Right renal cortex interstitium (tissue), 3 donors: ENCODE measurements around the gene IL18RAP. TPM values are rescaled to one million over a fixed set of nuclear protein-coding genes. Genes with fewer than 3 reads are reported as not detected.

ENCODE experiments used
- DNase-seq, 3 donors: peaks; one replicate each; pipeline ENCODE4 v3.0.0-alpha.2; 2013; ENCODE audit warnings: low read depth in 3 of 3, low spot score in 2 of 3
- polyA plus RNA-seq, 3 donors: library from polyadenylated mRNA; unstranded; fragments of 120-200 nt; gene quantifications; one replicate each; pipeline ENCODE4 v1.2.1, GENCODE V29; 2013; ENCODE audit not compliant: insufficient read length in 3 of 3

IL18RAP gene
- polyA plus RNA-seq, 3 donors = 0.22 to 0.44 (median 0.29) TPM

DNA sequence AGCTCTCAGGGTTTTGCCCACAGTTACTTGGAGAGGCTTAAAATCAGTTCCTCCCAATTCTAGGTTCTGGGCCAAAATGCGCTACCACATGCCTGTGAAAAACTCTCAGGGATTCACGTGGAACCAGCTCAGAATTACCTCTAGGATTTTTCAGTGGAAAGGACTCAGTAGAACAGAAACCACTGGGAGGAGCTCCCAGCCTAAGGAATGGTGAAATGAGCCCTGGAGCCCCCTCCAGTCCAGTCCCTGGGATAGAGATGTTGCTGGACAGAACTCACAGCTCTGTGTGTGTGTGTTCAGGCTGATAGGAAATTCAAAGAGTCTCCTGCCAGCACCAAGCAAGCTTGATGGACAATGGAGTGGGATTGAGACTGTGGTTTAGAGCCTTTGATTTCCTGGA, 29.0 kb downstream of the IL18RAP start:
- DNase-seq = no peak

DNA sequence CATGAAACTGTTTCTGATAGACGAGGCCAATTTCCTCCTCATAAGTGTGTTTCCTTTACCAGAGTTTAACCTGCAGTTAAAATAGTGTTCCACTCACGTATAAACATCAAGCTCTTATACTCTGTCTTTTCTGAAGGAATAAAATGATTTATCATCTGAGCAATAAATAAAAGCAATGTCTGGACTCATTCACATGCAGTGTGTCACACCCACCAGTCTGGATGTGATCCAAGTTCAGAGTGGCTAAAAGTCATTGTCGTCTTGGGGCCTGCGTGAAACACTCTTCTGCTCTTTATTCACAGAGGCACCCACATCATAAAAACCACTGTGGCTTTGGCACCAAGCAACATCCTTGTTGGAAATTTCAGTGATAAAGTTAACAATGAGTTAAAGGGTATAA, 30.5 kb downstream of the IL18RAP start:
- DNase-seq = no peak

DNA sequence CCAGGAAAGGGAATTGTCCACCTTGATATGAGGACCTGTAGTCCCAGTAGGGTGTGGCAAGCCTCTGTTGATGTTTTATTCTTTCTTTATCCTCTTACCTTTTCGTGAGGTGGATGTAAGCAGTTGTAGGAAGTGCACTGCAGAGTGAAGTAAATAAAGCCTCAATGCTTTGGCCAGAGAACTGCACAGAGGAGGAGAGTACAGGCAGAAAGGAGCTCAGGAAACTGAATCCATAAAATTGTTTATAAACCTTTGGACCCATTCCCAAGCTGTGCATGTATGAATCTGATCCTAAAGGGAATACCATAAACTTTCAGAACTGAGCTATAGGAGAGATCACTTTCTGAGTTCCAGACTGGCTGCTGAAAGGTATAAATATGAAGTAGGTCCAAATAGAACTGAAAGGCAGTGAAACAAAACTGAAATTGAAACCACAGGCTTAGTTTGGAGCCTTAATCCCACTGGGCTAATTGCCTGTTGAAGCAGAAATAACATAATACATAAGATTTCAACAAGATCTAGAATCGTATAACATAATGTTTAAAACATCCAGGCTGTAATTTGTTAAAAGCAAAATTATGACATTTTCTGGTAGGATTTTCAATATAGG, 32.2 kb downstream of the IL18RAP start:
- no peak for DNase-seq

DNA sequence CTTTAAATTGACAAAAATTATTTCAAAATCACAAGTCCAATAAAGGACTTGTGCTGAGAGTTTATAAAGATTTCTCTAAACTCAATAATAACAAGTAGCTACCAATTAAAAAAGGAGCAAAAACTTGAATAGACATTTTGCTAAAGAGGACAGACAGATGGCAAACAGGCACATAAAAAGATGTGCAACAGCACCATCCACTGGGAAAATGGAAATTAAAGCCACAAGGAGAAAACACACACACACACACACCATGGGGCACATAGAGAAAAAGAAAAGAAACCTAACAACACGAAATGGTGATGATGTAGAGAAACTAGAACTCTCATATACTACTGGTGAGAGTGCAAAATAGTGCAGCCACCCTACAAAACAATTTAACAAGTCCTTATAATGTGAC, 37.5 kb downstream of the IL18RAP start:
- no peak for DNase-seq

DNA sequence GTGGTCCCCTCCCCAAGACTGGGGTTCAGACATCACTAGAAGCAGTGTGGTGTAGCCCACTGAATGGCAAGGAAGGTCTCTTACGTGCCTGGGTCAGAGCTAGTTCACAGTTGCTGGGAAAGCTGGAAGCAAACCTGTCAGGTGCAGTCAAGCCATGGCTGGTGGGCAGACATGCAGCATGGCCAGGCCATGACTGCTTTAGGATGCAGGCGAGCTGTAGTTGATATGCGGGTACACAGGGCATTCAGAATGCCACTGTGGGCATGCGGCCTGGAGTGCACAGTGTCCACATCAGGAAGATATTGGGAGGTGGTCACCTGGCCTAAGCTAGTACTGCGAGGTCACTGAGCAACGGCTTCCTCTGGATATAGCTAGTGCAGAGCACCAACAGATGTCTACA, 38.2 kb downstream of the IL18RAP start:
- DNase-seq = no peak

DNA sequence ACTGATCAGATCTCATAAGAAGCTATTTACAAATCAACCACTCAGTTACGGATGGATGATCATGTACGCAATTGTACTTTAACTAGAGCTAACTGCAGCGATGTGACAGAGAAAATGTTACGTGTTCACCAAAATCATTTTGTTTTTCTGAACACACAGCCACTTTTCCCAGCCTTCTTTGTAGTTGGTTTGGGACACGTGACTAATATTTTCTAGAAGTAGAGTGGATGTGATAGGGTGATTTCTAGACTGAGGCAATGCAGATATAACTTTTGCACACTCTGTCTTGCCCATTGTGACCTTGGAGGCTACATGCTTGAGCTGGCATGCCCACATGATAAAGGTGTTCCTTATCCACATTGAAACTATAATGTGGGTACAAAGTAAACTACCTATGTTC, 40.2 kb downstream of the IL18RAP start:
- no peak for DNase-seq

DNA sequence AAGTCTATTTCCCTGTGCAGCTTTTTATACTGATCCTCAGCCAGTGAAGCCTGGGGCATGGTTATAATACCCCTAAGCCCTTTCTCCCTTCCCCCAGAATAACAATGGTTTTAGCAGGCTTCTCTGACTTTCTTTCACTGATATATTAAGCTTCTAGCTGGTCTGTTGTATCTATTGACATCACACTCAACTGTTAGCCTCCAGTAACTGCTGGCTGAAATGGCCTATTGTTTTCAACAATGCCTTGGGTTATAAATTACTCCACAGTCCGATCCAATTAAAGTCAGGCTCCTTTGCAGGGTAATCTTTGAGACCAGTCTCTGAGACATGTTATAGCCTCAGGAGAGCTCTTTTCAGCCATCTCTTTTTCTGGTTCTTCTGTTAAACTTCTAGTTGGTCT, 47.2 kb downstream of the IL18RAP start:
- no peak for DNase-seq

DNA sequence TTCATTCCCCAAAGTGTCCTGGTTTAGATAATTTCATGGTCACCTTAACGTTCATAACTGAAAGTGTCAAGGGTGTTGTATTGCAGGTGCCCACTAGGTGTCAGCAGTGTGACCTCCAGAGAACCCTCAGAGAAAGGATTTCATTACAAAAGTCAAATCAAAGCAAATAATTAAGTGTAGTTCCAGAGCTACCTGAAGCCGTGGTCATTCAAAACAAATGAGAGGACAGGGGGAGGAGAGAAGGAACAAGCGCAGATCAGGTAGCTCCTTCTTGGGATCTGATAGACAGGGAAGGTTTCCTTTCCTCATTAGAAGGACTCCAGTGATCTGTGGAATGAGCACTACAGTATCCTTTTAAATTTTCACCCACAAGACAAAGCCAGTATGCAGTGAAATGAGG, 50.1 kb downstream of the IL18RAP start, which contains the start of gene SLC9A4:
TSS of gene SLC9A4 (plus strand) at position 207 of the 400 bp plus-strand sequence. CDS start 534 bp downstream, outside the sequence.
- DNase-seq = peak in 2 of 3 donors; percentile 26 to 38

DNA sequence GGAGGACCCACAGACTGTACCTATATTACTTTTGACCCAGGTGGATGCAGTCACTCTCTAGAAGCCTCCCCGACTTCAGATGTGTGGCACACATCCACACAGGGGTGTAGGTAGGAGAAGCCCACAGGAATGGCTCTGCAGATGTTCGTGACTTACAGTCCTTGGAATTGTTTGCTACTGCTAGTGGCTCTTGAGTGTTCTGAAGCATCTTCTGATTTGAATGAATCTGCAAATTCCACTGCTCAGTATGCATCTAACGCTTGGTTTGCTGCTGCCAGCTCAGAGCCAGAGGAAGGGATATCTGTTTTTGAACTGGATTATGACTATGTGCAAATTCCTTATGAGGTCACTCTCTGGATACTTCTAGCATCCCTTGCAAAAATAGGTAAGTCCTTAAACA, 50.7 kb downstream of the IL18RAP start:
- DNase-seq = no peak

DNA sequence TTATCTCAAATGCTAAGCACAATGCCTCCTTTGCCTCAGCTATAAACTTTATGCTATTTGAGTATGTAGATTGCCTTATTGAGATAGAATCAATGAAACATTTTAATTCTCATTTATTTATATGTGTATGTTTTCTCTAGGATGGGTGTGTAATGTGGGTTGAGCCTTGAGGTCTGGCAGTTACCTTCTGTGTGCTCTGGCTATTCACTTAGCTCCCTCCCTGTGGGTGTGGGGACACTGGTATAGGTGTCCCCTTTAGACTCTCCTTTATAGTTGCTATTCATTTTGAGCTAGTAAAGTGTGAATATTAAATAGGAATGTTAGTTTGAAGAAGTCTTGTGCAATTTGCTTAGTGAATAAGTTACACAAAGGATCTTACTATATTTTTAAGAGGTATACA, 51.8 kb downstream of the IL18RAP start:
- no peak for DNase-seq

DNA sequence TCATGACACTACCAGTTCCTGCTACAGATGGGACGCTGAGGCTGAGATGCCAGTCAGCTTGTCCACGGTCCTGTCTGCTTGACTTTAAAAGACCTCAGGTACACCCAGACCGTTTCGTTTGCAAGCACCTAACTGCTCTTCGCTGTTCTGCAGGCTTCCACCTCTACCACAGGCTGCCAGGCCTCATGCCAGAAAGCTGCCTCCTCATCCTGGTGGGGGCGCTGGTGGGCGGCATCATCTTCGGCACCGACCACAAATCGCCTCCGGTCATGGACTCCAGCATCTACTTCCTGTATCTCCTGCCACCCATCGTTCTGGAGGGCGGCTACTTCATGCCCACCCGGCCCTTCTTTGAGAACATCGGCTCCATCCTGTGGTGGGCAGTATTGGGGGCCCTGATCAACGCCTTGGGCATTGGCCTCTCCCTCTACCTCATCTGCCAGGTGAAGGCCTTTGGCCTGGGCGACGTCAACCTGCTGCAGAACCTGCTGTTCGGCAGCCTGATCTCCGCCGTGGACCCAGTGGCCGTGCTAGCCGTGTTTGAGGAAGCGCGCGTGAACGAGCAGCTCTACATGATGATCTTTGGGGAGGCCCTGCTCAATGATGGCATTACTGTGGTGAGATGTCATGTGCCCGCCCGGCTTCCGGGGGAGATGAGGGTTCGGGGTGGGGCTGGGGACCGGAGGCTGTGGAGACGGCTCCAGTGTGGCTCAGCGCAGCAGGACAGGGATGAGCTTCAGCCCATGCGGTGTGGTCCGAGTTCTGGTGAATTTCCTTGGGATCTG, 55.9 kb downstream of the IL18RAP start:
- DNase-seq = no peak

DNA sequence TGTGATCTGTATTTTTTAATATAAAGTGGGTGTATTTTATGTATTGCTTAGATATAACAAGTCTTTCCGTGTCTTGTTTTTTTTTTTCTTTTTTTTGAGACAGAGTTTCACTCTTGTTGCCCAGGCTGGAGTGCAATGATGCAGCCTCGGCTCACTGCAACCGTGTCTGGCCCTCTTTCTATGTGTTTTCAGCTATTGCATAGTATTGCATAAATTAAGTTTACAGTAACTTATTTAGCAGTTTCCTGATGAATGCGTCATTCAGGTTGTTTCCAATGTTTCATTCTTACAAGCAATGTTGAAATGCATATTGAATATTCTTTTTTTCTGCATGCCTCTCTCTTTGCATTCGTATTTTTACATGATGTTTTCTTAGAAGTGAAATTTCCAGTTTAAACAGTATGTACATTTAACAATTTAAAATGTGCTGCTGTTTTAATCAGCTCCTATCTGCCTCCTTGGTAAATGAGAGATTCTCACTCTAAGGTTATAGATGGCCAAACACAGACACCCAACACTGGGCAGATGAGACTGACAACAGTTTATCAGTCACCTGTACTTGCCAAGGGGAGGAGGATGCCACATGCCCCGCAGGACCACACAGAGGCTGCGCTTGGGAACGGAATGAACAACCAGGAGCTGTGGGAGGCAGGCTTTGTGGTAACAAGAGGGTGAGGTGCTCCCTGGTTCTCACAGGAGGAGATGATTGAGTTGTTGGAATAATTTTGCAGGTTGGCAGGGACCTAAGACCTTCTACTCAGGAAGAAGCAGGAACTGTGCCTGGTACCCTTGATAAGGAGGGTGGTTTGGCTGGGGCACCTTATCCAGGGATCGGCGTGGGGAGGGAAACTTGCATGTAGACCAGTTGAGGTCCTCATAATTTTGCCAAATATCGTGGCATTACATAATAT, 57.6 kb downstream of the IL18RAP start:
- no peak for DNase-seq

DNA sequence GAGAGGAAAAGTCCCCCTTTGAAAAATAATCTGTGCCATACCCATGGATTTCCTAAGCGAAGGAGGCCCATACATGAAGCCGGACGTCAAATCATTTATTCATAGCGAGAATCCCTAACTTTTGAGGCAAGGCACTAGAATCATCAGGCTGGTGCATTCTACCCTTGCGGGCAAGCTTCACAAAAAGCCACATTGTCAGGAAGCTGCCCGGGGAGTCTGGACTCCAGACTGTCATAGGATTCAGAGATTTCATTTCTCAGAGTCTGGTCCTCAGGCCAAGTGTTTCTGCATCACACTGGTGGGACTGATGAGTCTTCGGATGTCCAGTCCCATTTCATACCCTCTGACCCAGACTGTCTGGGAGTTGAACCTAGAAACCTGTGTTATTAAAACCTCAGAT, 59.0 kb downstream of the IL18RAP start:
- no peak for DNase-seq

DNA sequence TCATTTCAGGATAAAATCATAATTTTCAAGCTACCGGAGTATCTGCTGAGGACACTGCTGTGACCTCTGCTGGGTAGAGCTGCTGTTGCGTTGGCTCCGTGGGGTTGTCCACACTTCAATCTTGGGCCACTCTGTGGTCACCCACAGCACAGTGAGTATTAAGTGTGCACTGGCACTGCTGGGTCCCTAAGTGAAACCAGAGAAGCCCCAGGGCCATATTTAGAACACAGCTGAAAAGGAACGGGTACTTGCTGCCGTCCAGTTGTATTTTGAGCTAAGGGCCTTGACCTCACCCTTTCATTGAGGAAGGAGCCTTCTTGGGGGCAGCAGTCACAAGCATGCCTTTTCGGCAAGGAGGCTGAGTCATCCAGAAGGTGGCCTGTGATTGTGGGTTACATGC, 60.1 kb downstream of the IL18RAP start:
- DNase-seq = no peak

DNA sequence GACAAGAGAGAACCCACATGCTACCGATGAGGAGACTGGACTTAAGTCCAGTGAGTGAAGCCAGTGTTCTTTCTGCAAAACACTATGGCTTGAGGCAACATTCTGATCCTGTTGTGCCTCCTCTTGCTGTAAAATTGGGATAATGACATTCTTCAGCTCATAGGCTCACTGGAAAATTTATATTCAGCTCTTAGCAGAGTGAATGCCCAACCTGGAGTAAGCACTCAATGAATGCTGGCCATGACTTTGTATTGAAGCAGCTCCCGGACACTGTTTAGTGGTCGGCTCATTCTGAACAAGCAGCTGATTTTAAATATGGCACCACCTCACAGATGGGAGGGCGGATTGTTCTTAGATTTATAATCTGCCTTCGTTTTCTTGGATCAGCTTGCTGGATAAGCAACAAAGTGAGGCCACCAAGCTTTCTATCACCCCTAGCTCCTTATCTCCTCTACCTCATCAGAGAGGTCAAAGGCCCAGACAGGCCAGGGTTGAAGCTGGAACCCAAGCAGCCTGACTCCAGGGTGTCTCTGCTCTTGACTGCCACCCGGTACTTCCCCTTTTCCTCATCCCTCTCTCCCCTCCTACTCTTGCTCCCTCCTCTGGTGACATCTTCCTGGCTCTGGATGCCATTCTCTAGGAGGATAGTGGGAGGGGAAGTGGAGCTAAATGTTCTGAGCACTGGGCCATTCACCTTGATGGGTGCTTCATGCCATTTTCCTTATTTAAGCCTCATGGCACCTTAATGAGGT, 61.5 kb downstream of the IL18RAP start:
- DNase-seq = no peak

DNA sequence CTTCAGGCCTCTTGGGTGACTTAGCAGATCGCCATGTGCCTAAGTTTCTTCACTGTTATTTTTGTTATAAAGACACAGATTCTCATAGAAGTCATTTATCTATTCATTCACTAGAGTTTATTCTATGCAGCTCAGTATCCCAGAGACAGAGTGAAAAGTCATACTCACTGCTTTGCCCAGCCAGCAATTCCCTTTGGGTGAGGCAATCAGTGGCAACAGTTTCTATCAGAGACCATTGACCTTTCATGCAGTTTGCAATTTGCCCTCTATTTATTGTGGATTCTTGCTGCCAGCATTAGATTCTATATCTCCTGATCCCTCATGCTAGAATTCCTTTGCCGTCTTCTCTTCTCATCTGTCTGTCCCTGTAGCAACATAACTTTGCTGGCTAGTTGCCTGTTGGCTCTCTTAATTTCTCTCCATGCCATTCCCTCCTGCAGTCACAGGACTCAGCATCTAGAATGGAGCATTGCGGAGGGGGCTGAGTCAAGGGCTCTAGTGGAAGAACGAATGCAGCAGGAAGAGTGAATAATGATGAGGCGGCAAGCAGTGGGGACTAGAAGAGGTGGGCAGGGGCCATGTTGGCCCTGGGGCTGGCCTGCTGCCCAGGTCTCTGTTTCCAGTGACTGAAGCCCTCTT, 62.3 kb downstream of the IL18RAP start:
- no peak for DNase-seq

DNA sequence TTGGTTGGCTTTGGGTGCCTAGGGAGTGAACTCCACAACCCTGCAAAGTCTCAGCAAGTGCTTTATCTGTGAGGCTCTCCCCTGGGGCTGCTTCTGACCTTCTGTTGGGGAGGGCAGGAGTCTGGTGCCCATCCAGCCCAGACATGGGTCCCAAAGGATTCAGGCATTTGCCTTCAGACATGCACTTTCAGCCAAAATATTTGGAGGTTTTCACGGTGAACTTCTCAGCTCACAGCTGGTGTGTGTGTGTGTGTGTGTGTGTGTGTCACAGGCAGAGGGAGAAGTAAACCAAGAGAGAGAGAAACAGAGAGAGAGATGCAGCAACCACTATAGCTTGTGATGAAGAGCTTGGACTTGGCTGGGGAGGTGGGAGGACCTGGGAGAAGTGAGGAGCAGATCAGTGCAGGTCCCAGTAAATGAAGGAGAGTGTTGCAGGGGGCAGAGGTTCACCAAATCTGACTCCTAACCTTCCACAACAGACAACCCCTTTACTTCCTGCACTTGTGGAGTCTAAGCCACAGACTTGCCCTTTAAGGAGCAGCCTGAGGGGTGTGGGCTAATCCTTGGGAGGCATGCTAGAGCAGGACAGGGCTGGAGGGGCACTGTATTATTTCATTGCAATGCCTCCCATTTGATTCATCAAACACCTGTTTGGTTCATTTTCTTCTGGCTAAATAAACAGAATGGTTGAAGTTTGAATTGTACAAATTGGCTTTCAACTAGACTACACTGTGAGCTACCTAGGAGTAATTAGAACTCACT, 64.2 kb downstream of the IL18RAP start:
- DNase-seq = no peak

DNA sequence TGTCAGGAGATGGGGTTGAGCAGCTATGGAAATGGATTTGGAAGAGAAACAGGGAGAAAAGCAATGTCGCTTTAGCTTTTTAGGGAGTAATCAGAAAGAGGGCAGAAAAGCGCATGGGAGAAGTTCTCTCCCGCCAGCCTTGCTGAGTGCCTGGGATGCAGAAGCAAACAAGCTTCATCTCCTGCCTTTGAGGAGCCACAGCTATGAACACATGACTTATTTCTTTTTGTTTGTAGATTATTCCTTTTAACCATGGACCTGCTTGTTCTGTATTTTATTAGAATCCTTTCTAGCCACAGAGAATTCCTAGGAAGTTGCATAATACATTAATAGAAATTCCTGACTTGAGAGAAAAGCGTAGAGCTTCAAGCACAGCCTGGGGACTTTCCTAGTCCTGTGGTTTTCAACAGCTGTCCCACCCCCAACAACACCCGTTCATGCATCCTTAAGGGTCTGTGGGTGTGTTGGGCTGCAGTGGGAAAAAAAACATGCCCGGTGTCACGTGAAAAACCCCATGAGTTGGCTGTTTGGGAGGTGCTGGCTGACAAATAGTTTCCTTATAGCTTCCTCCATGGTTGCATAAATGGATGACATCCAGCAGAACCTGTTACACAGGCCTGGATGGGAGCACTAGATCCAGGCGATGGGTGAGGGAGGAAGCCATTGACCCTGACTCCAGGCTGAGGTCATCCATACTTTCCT, 65.0 kb downstream of the IL18RAP start:
- DNase-seq = no peak

DNA sequence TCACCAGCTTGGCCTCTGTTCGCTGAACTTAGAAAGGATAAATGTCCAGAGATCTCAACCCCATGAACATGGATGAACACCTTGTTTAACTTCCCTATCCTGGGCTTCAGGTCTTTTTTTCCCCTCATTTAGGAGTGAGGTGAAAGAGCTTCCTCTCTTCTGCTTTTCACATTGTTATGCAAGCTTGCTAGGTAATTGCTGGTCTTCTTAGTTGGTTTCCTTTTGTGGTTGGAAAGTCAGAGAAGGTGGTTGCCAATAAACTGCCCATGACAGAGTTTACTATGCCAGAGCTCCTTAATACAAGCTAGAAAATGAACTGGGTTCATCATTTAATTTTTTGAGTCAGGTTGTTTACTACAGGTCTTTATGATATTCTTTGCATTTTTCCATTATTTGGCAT, 66.7 kb downstream of the IL18RAP start:
- DNase-seq = no peak
